Measurements from ENCODE around the gene KIF3B. TPM values are rescaled to one million over a fixed set of nuclear protein-coding genes. Genes with fewer than 3 reads are reported as not detected.

Gene KIF3B
- total and polyA plus RNA-seq, 2 of the 13 experiments (the other 11 are each of a cell fraction or from before 2014, with no cell fraction given): 23.6 to 28.8 TPM

GRCh38 chr20:32354592-32355416, 77.4 kb downstream of the KIF3B start (continued):
- no peak for TF ChIP-seq SMAD1 (CRISPR knock-in tag; IDR thresholded peaks at IDR 0.05; ENCODE audit: borderline replicate concordance, low read depth)
- no peak for TF ChIP-seq NFE2L1 (CRISPR knock-in tag; IDR thresholded peaks at IDR 0.05; ENCODE audit: borderline replicate concordance)
- TF ChIP-seq, protein P1, sequence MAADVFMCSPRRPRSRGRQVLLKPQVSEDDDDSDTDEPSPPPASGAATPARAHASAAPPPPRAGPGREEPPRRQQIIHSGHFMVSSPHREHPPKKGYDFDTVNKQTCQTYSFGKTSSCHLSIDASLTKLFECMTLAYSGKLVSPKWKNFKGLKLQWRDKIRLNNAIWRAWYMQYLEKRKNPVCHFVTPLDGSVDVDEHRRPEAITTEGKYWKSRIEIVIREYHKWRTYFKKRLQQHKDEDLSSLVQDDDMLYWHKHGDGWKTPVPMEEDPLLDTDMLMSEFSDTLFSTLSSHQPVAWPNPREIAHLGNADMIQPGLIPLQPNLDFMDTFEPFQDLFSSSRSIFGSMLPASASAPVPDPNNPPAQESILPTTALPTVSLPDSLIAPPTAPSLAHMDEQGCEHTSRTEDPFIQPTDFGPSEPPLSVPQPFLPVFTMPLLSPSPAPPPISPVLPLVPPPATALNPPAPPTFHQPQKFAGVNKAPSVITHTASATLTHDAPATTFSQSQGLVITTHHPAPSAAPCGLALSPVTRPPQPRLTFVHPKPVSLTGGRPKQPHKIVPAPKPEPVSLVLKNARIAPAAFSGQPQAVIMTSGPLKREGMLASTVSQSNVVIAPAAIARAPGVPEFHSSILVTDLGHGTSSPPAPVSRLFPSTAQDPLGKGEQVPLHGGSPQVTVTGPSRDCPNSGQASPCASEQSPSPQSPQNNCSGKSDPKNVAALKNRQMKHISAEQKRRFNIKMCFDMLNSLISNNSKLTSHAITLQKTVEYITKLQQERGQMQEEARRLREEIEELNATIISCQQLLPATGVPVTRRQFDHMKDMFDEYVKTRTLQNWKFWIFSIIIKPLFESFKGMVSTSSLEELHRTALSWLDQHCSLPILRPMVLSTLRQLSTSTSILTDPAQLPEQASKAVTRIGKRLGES (CRISPR knock-in tag; IDR thresholded peaks at IDR 0.05; ENCODE audit: borderline replicate concordance): no peak
- TF ChIP-seq POGZ (CRISPR knock-in tag; IDR thresholded peaks at IDR 0.05): 0 out of 2 replicates have a peak, but pooled peaks have one; percentile 47
- 0 out of 2 replicates have a peak, but pooled peaks have one; percentile 45 for TF ChIP-seq ZNF878 (CRISPR knock-in tag; IDR thresholded peaks at IDR 0.05)
- peak; percentile 16 to 53; a peak in 2 of 4 replicates for TF ChIP-seq EP300 (IDR thresholded peaks at IDR 0.05; ENCODE audit: low read depth in 2 of 2, low read length in 2 of 2)
- 0 out of 2 replicates have a peak, but pooled peaks have one; percentile 26 for TF ChIP-seq EP300 (CRISPR knock-in tag; IDR thresholded peaks at IDR 0.05; ENCODE audit: borderline replicate concordance)
- no peak for TF ChIP-seq ZBTB7A (CRISPR knock-in tag; IDR thresholded peaks at IDR 0.05)
- TF ChIP-seq ZNF616 (CRISPR knock-in tag; IDR thresholded peaks at IDR 0.05; ENCODE audit: low read depth): no peak
- 0 out of 2 replicates have a peak, but pooled peaks have one; percentile 6 for TF ChIP-seq NR2F2 (IDR thresholded peaks at IDR 0.05; ENCODE audit: borderline replicate concordance, low read depth)
- peak; percentile 83 for TF ChIP-seq CEBPB (IDR thresholded peaks at IDR 0.05; ENCODE audit: borderline replicate concordance, low read depth, low read length)
- no peak for TF ChIP-seq SMAD9 (CRISPR knock-in tag; IDR thresholded peaks at IDR 0.05)
- TF ChIP-seq ZNF790 (CRISPR knock-in tag; IDR thresholded peaks at IDR 0.05; ENCODE audit: borderline replicate concordance): peak; percentile 55; the same call in 1 of the 2 replicates
- no peak for TF ChIP-seq ZNF335 (CRISPR knock-in tag; IDR thresholded peaks at IDR 0.05)
- no peak for TF ChIP-seq SRY (CRISPR knock-in tag; IDR thresholded peaks at IDR 0.05)
- TF ChIP-seq PHF20 (CRISPR knock-in tag; IDR thresholded peaks at IDR 0.05): no peak
- TF ChIP-seq ISL2 (CRISPR knock-in tag; IDR thresholded peaks at IDR 0.05): no peak
- peak; percentile 46; the same call in 1 of the 2 replicates for TF ChIP-seq HDAC2 (CRISPR knock-in tag; IDR thresholded peaks at IDR 0.05)
- 0 out of 4 replicates have a peak, but pooled peaks of 1 of the 2 experiments have one; percentile 11 for TF ChIP-seq MAFK (conservative IDR thresholded peaks at IDR 0.05 in 1 of 2, IDR thresholded peaks at IDR 0.05 in 1 of 2; ENCODE audit: low read length in 2 of 2)
- no peak for TF ChIP-seq ZNF564 (CRISPR knock-in tag; IDR thresholded peaks at IDR 0.05)
- TF ChIP-seq, protein P2, sequence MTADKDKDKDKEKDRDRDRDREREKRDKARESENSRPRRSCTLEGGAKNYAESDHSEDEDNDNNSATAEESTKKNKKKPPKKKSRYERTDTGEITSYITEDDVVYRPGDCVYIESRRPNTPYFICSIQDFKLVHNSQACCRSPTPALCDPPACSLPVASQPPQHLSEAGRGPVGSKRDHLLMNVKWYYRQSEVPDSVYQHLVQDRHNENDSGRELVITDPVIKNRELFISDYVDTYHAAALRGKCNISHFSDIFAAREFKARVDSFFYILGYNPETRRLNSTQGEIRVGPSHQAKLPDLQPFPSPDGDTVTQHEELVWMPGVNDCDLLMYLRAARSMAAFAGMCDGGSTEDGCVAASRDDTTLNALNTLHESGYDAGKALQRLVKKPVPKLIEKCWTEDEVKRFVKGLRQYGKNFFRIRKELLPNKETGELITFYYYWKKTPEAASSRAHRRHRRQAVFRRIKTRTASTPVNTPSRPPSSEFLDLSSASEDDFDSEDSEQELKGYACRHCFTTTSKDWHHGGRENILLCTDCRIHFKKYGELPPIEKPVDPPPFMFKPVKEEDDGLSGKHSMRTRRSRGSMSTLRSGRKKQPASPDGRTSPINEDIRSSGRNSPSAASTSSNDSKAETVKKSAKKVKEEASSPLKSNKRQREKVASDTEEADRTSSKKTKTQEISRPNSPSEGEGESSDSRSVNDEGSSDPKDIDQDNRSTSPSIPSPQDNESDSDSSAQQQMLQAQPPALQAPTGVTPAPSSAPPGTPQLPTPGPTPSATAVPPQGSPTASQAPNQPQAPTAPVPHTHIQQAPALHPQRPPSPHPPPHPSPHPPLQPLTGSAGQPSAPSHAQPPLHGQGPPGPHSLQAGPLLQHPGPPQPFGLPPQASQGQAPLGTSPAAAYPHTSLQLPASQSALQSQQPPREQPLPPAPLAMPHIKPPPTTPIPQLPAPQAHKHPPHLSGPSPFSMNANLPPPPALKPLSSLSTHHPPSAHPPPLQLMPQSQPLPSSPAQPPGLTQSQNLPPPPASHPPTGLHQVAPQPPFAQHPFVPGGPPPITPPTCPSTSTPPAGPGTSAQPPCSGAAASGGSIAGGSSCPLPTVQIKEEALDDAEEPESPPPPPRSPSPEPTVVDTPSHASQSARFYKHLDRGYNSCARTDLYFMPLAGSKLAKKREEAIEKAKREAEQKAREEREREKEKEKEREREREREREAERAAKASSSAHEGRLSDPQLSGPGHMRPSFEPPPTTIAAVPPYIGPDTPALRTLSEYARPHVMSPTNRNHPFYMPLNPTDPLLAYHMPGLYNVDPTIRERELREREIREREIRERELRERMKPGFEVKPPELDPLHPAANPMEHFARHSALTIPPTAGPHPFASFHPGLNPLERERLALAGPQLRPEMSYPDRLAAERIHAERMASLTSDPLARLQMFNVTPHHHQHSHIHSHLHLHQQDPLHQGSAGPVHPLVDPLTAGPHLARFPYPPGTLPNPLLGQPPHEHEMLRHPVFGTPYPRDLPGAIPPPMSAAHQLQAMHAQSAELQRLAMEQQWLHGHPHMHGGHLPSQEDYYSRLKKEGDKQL (CRISPR knock-in tag; IDR thresholded peaks at IDR 0.05; ENCODE audit: low read depth): no peak
- no peak for TF ChIP-seq MLLT10 (CRISPR knock-in tag; IDR thresholded peaks at IDR 0.05)
